ENCODE results near the gene TATDN3.
"Not testable (repeated sequence)": the region's sequence is repeated elsewhere in the genome, so short reads cannot be mapped to it uniquely, and the experiment has no call there.

The TATDN3 gene

GRCh38 chr1:212773011-212773410 is 18.7 kb upstream of the TATDN3 start:
- in situ Hi-C loops (cut with MboI; ENCODE audit: low sequenced_read_pairs), result loop anchor here (25.0 kb wide), 1 partner anchor 311 kb away; no protein-coding TSS in a partner anchor

GRCh38 chr1:212774584-212774983 is 17.1 kb upstream of the TATDN3 start:
- in situ Hi-C loops (cut with MboI; ENCODE audit: low sequenced_read_pairs), result loop anchor here (25.0 kb wide), 1 partner anchor 312 kb away; no protein-coding TSS in a partner anchor

GRCh38 chr1:212775241-212775640 is 16.5 kb upstream of the TATDN3 start:
- in situ Hi-C loops (cut with MboI; ENCODE audit: low sequenced_read_pairs), result no loop called here

- in situ Hi-C loops (cut with MboI; ENCODE audit: low sequenced_read_pairs), result no loop called here
These were observed 14.5 kb upstream of the TATDN3 start for GRCh38 chr1:212777151-212777550.

DNA sequence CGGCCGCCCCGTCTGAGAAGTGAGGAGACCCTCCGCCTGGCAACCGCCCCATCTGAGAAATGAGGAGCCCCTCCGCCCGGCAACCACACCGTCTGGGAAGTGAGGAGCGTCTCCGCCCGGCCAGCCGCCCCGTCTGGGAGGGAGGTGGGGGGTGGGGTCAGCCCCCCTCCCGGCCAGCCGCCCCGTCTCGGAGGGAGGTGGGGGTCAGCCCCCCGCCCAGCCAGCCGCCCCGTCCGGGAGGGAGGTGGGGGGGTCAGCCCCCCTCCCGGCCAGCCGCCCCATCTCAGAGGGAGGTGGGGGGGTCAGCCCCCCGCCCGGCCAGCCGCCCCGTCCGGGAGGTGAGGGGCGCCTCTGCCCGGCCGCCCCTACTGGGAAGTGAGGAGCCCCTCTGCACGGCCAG is 12.6 kb upstream of the TATDN3 start:
- in situ Hi-C loops (cut with MboI; ENCODE audit: low sequenced_read_pairs), result not testable (repeated sequence)

- in situ Hi-C loops (cut with MboI; ENCODE audit: low sequenced_read_pairs), result no loop called here
These were observed 10.9 kb upstream of the TATDN3 start for GRCh38 chr1:212780759-212781158.

- in situ Hi-C loops (cut with MboI; ENCODE audit: low sequenced_read_pairs), result no loop called here
These were observed 10.5 kb upstream of the TATDN3 start for GRCh38 chr1:212781225-212781624.

GRCh38 chr1:212782422-212783154 is 9.1 kb upstream of the TATDN3 start:
- in situ Hi-C loops (cut with MboI; ENCODE audit: low sequenced_read_pairs), result no loop called here

GRCh38 chr1:212783976-212784375 is 7.7 kb upstream of the TATDN3 start:
- in situ Hi-C loops (cut with MboI; ENCODE audit: low sequenced_read_pairs), result no loop called here

DNA sequence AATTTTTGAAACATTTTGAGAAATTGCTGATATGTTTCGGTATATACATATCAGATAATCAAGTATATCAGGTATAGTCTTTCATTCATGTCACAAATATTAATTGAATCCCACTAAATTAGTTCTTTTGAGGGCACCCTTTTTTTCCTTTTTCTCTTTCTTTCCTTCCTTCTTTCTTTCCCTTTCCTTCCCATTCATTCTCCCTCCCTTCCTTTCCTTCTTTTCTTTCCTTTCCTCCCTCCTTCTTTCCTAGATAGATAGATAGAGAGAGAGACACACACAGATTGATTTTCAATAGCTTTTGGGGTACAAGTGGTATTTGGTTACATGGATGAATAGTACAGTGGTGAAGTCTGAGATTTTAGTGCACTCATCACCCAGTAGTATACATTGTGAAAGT is 5.8 kb upstream of the TATDN3 start:
- in situ Hi-C loops (cut with MboI; ENCODE audit: low sequenced_read_pairs), result no loop called here

DNA sequence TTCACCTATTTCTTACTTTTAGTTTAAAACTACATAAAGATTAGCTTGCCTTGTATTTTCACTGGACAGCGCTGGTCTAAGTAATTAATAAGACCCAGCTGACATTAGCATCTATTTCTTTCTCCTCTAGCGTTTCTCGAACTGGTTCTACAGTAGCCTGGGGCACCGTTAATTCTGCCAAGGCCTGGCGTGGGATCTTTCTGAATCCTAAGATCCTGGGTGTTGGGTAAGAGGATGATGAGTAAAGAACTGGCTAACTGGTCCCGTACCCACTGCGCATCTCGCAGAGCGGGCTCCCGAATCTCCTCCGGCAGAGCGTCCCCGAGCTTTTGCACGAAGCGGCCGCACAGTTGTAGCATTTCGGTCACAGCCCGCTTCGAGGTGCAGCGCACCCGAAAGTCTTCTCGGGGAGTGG is 426 bp upstream of the TATDN3 start:
- in situ Hi-C loops (cut with MboI; ENCODE audit: low sequenced_read_pairs), result no loop called here

GRCh38 chr1:212792396-212792908 is 758 bp downstream of the TATDN3 start:
- in situ Hi-C loops (cut with MboI; ENCODE audit: low sequenced_read_pairs), result no loop called here

- in situ Hi-C loops (cut with MboI; ENCODE audit: low sequenced_read_pairs), result no loop called here
These were observed 2.9 kb downstream of the TATDN3 start for GRCh38 chr1:212794561-212795014.

DNA sequence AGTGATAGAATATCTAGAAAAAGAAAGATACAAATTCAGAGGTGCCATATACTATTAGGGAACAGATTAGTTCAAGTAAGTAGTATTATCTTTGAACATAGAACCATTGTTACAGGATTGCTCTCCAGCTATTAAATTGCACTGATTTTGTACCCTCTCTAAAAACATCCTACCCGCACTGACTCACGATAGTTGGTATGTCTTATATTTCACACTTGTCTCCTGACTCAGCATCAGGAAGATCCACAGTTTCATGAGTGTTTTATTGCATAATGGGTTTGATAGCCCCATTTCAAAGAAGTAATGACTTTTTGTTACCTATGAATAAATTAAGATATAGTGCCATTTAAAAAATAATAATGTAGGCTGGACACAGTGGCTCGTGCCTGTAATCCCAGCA is 6.0 kb downstream of the TATDN3 start:
- in situ Hi-C loops (cut with MboI; ENCODE audit: low sequenced_read_pairs), result no loop called here

- in situ Hi-C loops (cut with MboI; ENCODE audit: low sequenced_read_pairs), result loop anchor here (25.0 kb wide), 1 partner anchor 182 kb away; no protein-coding TSS in a partner anchor
These were observed 14.1 kb downstream of the TATDN3 start for GRCh38 chr1:212805767-212806166.

- in situ Hi-C loops (cut with MboI; ENCODE audit: low sequenced_read_pairs), result loop anchor here (25.0 kb wide), 1 partner anchor 173 kb away; no protein-coding TSS in a partner anchor
These were observed 23.0 kb downstream of the TATDN3 start for GRCh38 chr1:212814537-212815334.

DNA sequence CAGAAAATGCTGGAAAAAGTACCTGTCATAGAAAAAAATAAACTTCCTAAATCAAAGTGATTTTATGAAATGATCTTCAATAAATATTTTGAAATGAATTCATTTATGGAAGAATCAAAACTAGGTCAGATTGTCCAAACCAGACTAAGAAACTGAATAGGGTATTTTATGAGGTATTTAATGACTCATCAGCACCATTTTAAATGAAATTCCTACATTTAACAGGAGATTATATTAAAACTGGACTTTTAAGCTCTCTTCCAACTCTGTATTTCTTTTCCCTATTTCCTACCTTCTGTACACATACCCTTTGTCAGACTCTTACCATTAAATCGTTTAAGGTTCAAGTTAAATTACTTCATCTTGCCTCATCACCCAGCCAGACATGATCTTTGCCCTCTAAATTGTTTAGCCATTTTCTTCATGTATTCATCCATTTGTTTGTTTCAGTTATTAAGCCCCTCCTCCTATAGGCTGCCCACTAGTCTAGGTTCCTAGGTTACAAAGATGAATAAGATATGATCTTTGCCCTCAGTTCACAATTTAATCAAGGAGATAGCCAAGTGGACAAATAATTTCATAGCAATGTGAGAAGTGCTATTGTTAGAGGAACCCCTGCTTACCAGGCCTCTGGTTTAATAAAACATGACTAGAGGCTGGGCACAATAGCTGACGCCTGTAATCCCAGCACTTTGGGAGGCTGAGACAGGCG is 25.0 kb downstream of the TATDN3 start:
- in situ Hi-C loops (cut with MboI; ENCODE audit: low sequenced_read_pairs), result loop anchor here (25.0 kb wide), 1 partner anchor 171 kb away; no protein-coding TSS in a partner anchor

DNA sequence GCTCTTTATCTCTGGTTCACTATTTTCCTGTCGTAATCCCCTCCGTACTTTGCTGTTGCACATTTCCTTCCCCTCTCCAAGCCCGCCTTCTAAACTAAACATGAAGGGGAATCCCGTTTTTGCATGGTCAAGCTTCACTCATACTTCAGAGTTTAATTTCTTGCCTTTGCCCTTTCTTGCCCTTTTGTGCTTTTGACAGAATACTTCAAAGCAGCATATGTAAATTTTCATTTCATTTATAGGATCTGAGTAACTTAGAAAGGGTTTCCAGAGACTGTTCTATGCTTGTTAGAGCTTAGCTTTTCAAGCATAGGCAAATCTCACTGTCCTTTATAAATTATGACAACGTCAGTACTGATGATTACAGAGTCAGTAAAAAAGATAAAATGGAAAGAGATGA is 28.0 kb downstream of the TATDN3 start:
- in situ Hi-C loops (cut with MboI; ENCODE audit: low sequenced_read_pairs), result loop anchor here (25.0 kb wide), 1 partner anchor 168 kb away; no protein-coding TSS in a partner anchor

DNA sequence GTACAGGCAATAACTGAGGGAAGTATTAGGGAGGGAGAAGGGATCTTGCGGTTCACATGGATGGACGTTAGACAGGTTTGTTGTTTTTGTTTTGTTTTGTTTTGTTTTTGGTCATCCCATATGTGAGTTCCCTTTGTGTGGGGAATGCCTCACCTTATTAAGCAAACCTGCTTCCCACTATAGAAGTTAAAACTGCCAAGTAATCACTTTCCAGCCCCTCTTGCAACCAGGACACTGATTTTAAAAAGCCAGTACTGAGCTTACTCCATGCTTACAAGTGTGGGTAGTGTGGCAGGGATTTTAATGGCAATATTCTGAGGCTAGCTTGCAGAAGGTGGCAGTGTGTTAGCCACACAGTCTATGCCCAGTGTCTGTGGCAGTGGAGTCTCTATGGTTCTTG is 29.3 kb downstream of the TATDN3 start:
- in situ Hi-C loops (cut with MboI; ENCODE audit: low sequenced_read_pairs), result loop anchor here (25.0 kb wide), 1 partner anchor 166 kb away; no protein-coding TSS in a partner anchor

GRCh38 chr1:212822956-212823355 is 31.3 kb downstream of the TATDN3 start:
- in situ Hi-C loops (cut with MboI; ENCODE audit: low sequenced_read_pairs), result loop anchor here (25.0 kb wide), 1 partner anchor 164 kb away; no protein-coding TSS in a partner anchor

GRCh38 chr1:212824201-212824600 is 32.5 kb downstream of the TATDN3 start:
- in situ Hi-C loops (cut with MboI; ENCODE audit: low sequenced_read_pairs), result loop anchor here (25.0 kb wide), 1 partner anchor 163 kb away; no protein-coding TSS in a partner anchor
